HepG2 (cell line): ENCODE data around the gene FMNL2. TPM values are rescaled to one million over a fixed set of nuclear protein-coding genes. Genes with fewer than 3 reads are reported as not detected.

Source experiments
- AHDC1 ChIP-seq: sonication (generic); formaldehyde crosslinking; IDR thresholded peaks from 2 replicates; pipeline ENCODE4 v1.5.1; 2020; ENCODE audit warnings: mild to moderate bottlenecking, missing genetic modification reagents, borderline replicate concordance
- DRAP1 ChIP-seq: IDR thresholded peaks from 2 replicates; pipeline ENCODE4 v1.6.1; 2016; ENCODE audit warnings: missing genetic modification reagents, missing compliant biosample characterization
- HOMEZ ChIP-seq: IDR thresholded peaks from 2 replicates; pipeline ENCODE4 v1.6.1; 2016; ENCODE audit warnings: low read depth
- MEF2D ChIP-seq: sonication (generic); formaldehyde crosslinking; IDR thresholded peaks from 2 replicates; pipeline ENCODE4 v1.5.1; 2020; ENCODE audit warnings: mild to moderate bottlenecking, missing genetic modification reagents
- MZF1 ChIP-seq: sonication (generic); formaldehyde crosslinking; IDR thresholded peaks from 2 replicates; pipeline ENCODE4 v1.8.1; 2023; ENCODE audit warnings: mild to moderate bottlenecking, missing genetic modification reagents, borderline replicate concordance
- NFRKB ChIP-seq: fragments of 450-650 bp; IDR thresholded peaks from 2 replicates; pipeline ENCODE4 v1.6.1; 2017
- RARG ChIP-seq: sonication (generic); formaldehyde crosslinking; IDR thresholded peaks from 2 replicates; pipeline ENCODE4 v1.4.0; 2020; ENCODE audit warnings: low read depth, mild to moderate bottlenecking, missing genetic modification reagents
- RORA ChIP-seq: sonication (generic); formaldehyde crosslinking; IDR thresholded peaks from 2 replicates; pipeline ENCODE4 v1.5.0; 2020; ENCODE audit warnings: mild to moderate bottlenecking, missing genetic modification reagents, moderate library complexity
- SP140L ChIP-seq: sonication (generic); formaldehyde crosslinking; IDR thresholded peaks from 2 replicates; pipeline ENCODE4 v1.4.0; 2020; ENCODE audit warnings: missing genetic modification reagents, borderline replicate concordance
- TCF7 ChIP-seq: sonication (generic); IDR thresholded peaks from 2 replicates; pipeline ENCODE4 v1.6.1; 2016; ENCODE audit warnings: antibody characterized with exemption, low read depth
- ZKSCAN8 ChIP-seq: IDR thresholded peaks from 2 replicates; pipeline ENCODE4 v1.6.1; 2016; ENCODE audit warnings: borderline replicate concordance, missing genetic modification reagents, missing compliant biosample characterization
- ZNF160 ChIP-seq: sonication (generic); formaldehyde crosslinking; IDR thresholded peaks from 2 replicates; pipeline ENCODE4 v1.8.0; 2022; ENCODE audit warnings: mild to moderate bottlenecking, inconsistent platforms, missing genetic modification reagents
- ZNF652 ChIP-seq: IDR thresholded peaks from 2 replicates; pipeline ENCODE4 v1.6.1; 2016; ENCODE audit warnings: low read depth, borderline replicate concordance
- ZNF776 ChIP-seq: sonication (generic); formaldehyde crosslinking; IDR thresholded peaks from 2 replicates; pipeline ENCODE4 v1.4.0; 2020; ENCODE audit warnings: mild to moderate bottlenecking, missing genetic modification reagents
- polyA plus RNA-seq, 8 experiments: library from polyadenylated mRNA; depleted of rRNA in 3 of 8; stranded (reverse) in 7 of 8; unstranded in 1 of 8; fragments of >200 nt; fragmentation: Illumina TruSeq in 4 of 8; extraction: Trizol in 4 of 8; gene quantifications; 2 replicates each; pipeline versions ENCODE4 v1.2.1 to v1.2.3, GENCODE V29; 2011 to 2016; ENCODE audit warnings: low read depth in 4 of 8, missing spikeins in 1 of 8, mixed read lengths in 1 of 8; ENCODE audit not compliant: insufficient read depth in 1 of 8
- total RNA-seq, 5 experiments: library from RNA; depleted of rRNA; stranded (reverse); fragments of >200 nt; fragmentation: Illumina TruSeq; extraction: Trizol; gene quantifications; 2 replicates each; pipeline ENCODE4 v1.2.3, GENCODE V29; 2016; ENCODE audit warnings: low read depth in 1 of 5
- TF ChIP-seq, protein P1 (sequence below), 2 experiments: sonication (generic) in 1 of 2; formaldehyde crosslinking in 1 of 2; IDR thresholded peaks; 2 replicates each; pipeline versions ENCODE4 v1.4.0 to v1.6.1; 2018 to 2020; ENCODE audit warnings: missing genetic modification reagents in 2 of 2, borderline replicate concordance in 1 of 2, low read depth in 1 of 2, mild to moderate bottlenecking in 1 of 2, missing biosample characterization in 1 of 2
- TF ChIP-seq, protein P2 (sequence below): sonication (generic); formaldehyde crosslinking; IDR thresholded peaks from 2 replicates; pipeline ENCODE4 v1.5.1; 2020; ENCODE audit warnings: missing genetic modification reagents, mild to moderate bottlenecking, borderline replicate concordance

FMNL2 gene
- total and polyA plus RNA-seq, 2 of the 13 experiments (the other 11 are each of a cell fraction or from before 2014, with no cell fraction given), result 66.5 to 67.7 TPM

DNA sequence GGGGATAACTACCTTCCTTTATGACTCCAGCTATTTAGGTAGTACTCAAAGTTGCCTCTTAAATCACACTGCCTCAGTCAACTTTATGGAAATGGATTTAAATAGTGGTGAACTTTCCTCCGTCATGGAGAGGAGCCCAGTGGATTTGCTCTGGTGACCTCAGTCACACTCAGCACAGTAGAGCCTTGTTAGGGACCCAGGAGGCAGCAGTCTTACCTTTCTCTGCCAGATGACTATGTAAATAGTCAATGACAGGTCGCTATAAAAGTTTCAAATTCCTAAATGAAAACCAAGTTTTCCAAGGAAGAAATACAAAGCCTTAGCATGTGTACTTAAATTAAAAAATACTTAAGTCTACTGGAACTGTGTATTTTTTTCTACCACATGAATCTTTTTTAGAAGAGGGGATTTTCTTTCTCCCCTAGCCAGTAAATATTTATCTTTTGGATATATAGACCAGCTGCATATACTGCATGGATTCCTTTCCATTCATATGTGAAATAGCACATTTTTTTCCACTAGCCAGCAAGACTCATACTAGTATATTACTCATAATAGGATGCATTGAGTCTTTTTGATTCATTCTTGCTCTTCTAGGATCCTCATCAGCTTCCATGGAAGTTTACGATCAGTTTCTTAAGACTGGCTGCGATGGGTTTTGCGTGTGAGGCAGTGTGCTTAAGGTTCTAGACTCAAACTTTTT is 147.1 kb downstream of the FMNL2 start (continued):
- TF ChIP-seq MEF2D (no peak), ZKSCAN8 (peak; percentile 32; the same call in 1 of the 2 replicates), HOMEZ (no peak; the same call in 1 of the 2 replicates), MZF1 (no peak), ZNF160 (CRISPR knock-in tag) (no peak), AHDC1 (peak; percentile 57; the same call in 1 of the 2 replicates), NFRKB (no peak), RORA (CRISPR knock-in tag) (no peak), ZNF776 (CRISPR knock-in tag) (no peak), ZNF652 (CRISPR knock-in tag) (no peak), RARG (CRISPR knock-in tag) (no peak), DRAP1 (CRISPR knock-in tag) (0 out of 2 replicates have a peak, but pooled peaks have one; percentile 21), SP140L (no peak), TCF7 (no peak)
- TF ChIP-seq, protein P1, sequence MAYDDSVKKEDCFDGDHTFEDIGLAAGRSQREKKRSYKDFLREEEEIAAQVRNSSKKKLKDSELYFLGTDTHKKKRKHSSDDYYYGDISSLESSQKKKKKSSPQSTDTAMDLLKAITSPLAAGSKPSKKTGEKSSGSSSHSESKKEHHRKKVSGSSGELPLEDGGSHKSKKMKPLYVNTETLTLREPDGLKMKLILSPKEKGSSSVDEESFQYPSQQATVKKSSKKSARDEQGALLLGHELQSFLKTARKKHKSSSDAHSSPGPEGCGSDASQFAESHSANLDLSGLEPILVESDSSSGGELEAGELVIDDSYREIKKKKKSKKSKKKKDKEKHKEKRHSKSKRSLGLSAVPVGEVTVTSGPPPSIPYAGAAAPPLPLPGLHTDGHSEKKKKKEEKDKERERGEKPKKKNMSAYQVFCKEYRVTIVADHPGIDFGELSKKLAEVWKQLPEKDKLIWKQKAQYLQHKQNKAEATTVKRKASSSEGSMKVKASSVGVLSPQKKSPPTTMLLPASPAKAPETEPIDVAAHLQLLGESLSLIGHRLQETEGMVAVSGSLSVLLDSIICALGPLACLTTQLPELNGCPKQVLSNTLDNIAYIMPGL (CRISPR knock-in tag; IDR thresholded peaks at IDR 0.05; ENCODE audit: borderline replicate concordance in 1 of 2, low read depth in 1 of 2), result no peak; a peak in 1 of 4 replicates
- TF ChIP-seq, protein P2, sequence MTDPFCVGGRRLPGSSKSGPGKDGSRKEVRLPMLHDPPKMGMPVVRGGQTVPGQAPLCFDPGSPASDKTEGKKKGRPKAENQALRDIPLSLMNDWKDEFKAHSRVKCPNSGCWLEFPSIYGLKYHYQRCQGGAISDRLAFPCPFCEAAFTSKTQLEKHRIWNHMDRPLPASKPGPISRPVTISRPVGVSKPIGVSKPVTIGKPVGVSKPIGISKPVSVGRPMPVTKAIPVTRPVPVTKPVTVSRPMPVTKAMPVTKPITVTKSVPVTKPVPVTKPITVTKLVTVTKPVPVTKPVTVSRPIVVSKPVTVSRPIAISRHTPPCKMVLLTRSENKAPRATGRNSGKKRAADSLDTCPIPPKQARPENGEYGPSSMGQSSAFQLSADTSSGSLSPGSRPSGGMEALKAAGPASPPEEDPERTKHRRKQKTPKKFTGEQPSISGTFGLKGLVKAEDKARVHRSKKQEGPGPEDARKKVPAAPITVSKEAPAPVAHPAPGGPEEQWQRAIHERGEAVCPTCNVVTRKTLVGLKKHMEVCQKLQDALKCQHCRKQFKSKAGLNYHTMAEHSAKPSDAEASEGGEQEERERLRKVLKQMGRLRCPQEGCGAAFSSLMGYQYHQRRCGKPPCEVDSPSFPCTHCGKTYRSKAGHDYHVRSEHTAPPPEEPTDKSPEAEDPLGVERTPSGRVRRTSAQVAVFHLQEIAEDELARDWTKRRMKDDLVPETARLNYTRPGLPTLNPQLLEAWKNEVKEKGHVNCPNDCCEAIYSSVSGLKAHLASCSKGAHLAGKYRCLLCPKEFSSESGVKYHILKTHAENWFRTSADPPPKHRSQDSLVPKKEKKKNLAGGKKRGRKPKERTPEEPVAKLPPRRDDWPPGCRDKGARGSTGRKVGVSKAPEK (CRISPR knock-in tag), result no peak
